Breast epithelium (tissue), 3 donors: ENCODE data around the gene TNS3.

Experiments used
- CTCF ChIP-seq, 3 donors: fragments of 450-650 bp; IDR thresholded peaks; one replicate each; pipeline ENCODE4 v1.5.1; 2016 to 2017; ENCODE audit warnings: antibody characterized with exemption in 3 of 3, mild to moderate bottlenecking in 3 of 3, moderate library complexity in 3 of 3
- POLR2AphosphoS5 ChIP-seq, 3 donors: sonication (generic); formaldehyde crosslinking; IDR thresholded peaks; one replicate each; pipeline ENCODE4 v1.6.1; 2017; ENCODE audit warnings: antibody characterized with exemption in 3 of 3

GRCh38 chr7:47493976-47494911, 87.7 kb downstream of the TNS3 start:
- no peak for TF ChIP-seq POLR2AphosphoS5 (IDR thresholded peaks at IDR 0.05)
- no peak for TF ChIP-seq CTCF (IDR thresholded peaks at IDR 0.05)
